Mucosa of descending colon (tissue), 3 donors: ENCODE results near the gene SUN1. TPM values are rescaled to one million over a fixed set of nuclear protein-coding genes. Genes with fewer than 3 reads are reported as not detected.

ENCODE experiments used
- ATAC-seq: fragments of 200-7000 bp; cut with Tn5 transposase; one replicate; pipeline ENCODE4 v1.9.1; 2020; ENCODE audit warnings: mild to moderate bottlenecking, moderate library complexity
- DNase-seq, 3 donors: peaks; one replicate each; pipeline ENCODE4 v3.0.0-alpha.2; 2020
- H3K36me3 ChIP-seq: fragments of 200-600 bp; one replicate; pipeline ENCODE4 v1.8.0; 2021; ENCODE audit warnings: low read depth, mild to moderate bottlenecking
- H3K4me1 ChIP-seq: fragments of 200-600 bp; one replicate; pipeline ENCODE4 v1.8.0; 2021; ENCODE audit warnings: low read depth, mild to moderate bottlenecking
- H3K4me3 ChIP-seq: fragments of 200-600 bp; one replicate; pipeline ENCODE4 v1.8.0; 2021; ENCODE audit warnings: mild to moderate bottlenecking
- H3K9me3 ChIP-seq: fragments of 200-600 bp; one replicate; pipeline ENCODE4 v1.8.0; 2021; ENCODE audit warnings: mild to moderate bottlenecking
- intact Hi-C, 2 donors: fragments of 100-400 bp; cut with DNase I in 1 of 2; cut with micrococcal nuclease in 1 of 2; formaldehyde crosslinking; loops; one replicate each; pipeline versions ENCODE4 v1.11.0 to v1.11.1; 2022; cut with DNase I, micrococcal nuclease
- total RNA-seq, 3 donors: library from RNA; stranded (reverse); fragmentation: NEBNext Ultra II Directional in 2 of 3; extraction: Animal tissue kit (Norgen Biotek cat#: 25700) in 2 of 3; gene quantifications; one replicate each; pipeline versions ENCODE4 v1.2.1 to v1.2.4, GENCODE V29; 2021 to 2023
- TF ChIP-seq, protein P1 (sequence below): fragments of 200-600 bp; IDR thresholded peaks from one replicate; pipeline ENCODE4 v1.8.0; 2022; ENCODE audit warnings: antibody characterized with exemption, mild to moderate bottlenecking
- donor health status: DM: no; HTN: no; CAD: no; lungs with moderate emphysema.
- donor health status: DM: no; HTN: no; CAD: no.
- donor health status: DM: no; HTN: yes; CAD: no.

The SUN1 gene
- total RNA-seq, 3 donors from 2014 or later = 151 to 179 (median 164) TPM

DNA sequence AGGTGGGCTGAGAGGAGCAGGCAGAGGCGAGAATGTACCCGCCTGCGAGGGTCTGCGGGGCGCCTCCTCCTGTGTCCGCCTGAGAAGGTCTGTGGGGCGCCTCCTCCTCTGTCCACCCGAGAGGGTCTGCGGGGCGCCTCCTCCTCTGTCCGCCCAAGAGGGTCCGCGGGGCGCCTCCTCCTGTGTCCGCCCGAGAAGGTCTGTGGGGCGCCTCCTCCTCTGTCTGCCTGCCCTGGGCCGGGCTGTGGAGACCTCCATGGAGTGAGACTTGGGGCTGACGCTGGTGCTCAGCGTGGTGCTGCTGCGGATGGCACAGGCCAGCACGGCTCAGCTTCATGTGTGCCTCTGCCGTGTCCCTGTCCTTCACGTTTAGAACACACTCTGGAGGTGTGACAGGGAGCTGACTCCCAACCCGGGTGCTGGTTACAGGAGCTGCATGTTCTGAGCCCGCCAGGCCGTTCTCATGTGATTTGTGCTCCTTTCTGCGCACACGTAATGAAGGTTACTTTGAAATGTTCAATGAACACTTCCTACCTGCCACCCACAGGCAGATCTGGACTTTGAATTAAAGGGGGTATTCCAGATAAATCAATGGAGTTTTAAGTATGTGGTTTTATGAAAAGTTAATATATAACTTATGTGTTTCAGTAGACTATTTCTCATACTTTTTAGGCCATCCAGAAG lies 23.6 kb downstream of the SUN1 start:
- DNase-seq (no peak), ATAC-seq (peak; percentile 9)
- no peak overlapping the region for H3K4me3 ChIP-seq
- peaks cover 18% of the 10 kb centered on the region for H3K36me3 ChIP-seq
- no peaks in the 10 kb centered on the region for H3K9me3 ChIP-seq
- TF ChIP-seq, protein P1, sequence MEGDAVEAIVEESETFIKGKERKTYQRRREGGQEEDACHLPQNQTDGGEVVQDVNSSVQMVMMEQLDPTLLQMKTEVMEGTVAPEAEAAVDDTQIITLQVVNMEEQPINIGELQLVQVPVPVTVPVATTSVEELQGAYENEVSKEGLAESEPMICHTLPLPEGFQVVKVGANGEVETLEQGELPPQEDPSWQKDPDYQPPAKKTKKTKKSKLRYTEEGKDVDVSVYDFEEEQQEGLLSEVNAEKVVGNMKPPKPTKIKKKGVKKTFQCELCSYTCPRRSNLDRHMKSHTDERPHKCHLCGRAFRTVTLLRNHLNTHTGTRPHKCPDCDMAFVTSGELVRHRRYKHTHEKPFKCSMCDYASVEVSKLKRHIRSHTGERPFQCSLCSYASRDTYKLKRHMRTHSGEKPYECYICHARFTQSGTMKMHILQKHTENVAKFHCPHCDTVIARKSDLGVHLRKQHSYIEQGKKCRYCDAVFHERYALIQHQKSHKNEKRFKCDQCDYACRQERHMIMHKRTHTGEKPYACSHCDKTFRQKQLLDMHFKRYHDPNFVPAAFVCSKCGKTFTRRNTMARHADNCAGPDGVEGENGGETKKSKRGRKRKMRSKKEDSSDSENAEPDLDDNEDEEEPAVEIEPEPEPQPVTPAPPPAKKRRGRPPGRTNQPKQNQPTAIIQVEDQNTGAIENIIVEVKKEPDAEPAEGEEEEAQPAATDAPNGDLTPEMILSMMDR = no peak
- intact Hi-C loops = no loop called here
- H3K4me1 ChIP-seq = peaks cover under 1% of the 10 kb centered on the region

DNA sequence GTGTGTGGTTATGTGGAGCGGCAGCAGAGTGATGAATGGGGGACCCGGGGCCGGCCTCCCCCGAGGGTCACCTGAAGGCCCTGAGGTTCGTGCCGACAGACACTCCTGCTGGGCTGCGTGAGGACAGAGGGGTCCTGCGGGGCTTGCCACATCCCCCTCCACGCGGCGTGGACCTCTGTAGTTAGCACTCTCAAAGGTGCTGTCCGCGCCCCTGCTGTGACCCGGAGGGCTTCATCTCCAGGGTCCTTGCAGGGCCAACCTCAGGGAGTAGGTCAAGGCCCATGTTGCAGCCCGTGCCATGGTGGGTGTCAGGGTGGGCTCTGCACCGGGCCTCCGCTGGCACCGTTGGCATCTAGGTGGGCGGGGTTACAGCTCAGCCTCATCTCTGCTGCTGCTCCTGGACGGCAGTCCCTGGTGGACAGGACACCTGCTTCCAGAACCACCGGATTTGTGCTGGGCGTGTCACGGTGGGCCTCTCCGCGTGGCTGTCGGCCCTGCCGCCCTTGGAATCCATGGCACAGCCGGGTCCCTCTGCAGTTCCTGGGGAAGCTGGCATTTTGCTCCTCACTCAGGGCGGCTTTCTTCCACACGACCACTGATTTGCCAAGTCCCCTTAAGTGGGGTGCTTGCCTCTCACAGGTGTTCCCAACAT lies 24.3 kb downstream of the SUN1 start:
- H3K9me3 ChIP-seq = no peaks in the 10 kb centered on the region
- ATAC-seq = no peak
- no peak overlapping the region for H3K4me3 ChIP-seq
- peaks cover 8% of the 10 kb centered on the region for H3K4me1 ChIP-seq
- peaks cover 18% of the 10 kb centered on the region for H3K36me3 ChIP-seq
- TF ChIP-seq, protein P1 = no peak
- intact Hi-C loops = no loop called here
- peak in 1 of 3 donors; percentile 44 for DNase-seq

DNA sequence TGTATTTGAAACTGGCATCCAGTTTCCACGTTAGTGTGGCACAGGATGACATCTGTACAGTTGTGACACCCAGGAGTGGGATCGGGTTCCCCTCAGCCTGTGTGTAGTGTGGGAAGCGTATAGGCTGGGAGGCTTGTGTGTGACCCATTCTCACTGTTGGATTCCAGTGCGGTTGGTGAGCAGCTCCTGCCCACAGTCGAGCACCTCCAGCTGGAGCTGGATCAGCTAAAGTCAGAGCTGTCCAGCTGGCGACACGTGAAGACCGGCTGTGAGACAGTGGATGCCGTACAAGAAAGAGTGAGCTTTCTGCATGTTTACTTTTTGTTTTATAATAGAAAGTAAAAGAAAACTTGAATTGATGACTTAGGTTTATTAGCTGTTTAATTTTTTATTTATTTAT lies 25.4 kb downstream of the SUN1 start:
- DNase-seq = no peak
- intact Hi-C loops = no loop called here
- peaks cover 11% of the 10 kb centered on the region for H3K4me1 ChIP-seq
- no peak overlapping the region for H3K4me3 ChIP-seq
- H3K9me3 ChIP-seq = no peaks in the 10 kb centered on the region
- peaks cover 21% of the 10 kb centered on the region for H3K36me3 ChIP-seq
- TF ChIP-seq, protein P1 = no peak
- no peak for ATAC-seq

DNA sequence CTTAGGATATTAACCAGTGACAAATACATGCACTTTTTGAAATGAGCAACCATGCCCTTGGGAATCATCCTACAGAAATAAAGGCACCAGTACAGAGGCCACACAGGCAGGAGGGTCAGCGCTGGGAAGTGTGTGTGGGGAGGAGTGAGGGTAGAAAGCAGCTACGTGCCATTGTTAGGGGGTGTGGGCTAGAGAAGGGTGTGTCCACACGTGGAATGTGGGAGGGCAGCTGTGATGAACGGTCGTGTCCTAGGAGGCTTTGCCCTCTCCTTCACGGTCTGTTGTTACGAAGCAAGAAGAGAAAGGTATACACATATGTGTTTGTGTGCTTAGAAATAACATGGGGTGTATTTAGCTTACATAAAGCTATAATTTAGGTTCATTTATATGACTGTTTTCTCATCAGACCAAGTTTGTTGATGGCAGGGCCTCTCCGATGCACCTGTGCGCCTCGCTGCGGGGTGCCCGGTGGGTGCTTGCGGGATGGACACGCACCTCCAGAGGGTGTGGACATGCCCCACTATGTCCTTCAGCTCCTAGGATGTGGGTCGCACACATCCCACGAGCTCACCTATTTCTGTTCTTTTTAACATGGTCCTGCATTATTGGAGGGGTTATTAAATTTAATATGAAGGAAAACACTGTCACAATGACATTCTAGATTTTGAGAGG lies 27.2 kb downstream of the SUN1 start:
- H3K4me1 ChIP-seq = peaks cover 11% of the 10 kb centered on the region
- no peak overlapping the region for H3K4me3 ChIP-seq
- ATAC-seq = no peak
- TF ChIP-seq, protein P1 = no peak
- no peaks in the 10 kb centered on the region for H3K9me3 ChIP-seq
- no peak for DNase-seq
- intact Hi-C loops = loop anchor here in 1 of 2 donors (10.0 kb wide), 1 partner anchor 75 kb away; no protein-coding TSS in a partner anchor
- peaks cover 11% of the 10 kb centered on the region for H3K36me3 ChIP-seq

DNA sequence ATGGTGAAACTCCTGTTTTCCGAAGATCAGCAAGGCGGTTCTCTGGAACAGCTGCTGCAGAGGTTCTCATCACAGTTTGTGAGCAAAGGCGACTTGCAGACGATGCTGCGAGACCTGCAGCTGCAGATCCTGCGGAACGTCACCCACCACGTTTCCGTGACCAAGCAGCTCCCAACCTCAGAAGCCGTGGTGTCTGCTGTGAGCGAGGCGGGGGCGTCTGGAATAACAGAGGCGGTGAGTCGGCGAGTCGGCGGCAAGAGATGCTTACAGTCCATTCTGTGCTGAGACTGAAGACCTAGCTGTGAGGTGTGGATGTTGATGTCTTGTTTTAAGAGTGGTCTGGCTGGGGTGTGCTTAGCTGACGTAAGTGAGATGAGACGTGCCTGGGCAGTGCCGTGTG lies 27.9 kb downstream of the SUN1 start:
- DNase-seq (no peak), ATAC-seq (no peak)
- Histone ChIP-seq H3K36me3 (peaks cover 9% of the 10 kb centered on the region), H3K4me1 (peaks cover 11% of the 10 kb centered on the region), H3K4me3 (no peak overlapping the region), H3K9me3 (no peaks in the 10 kb centered on the region)
- TF ChIP-seq, protein P1 = no peak
- intact Hi-C loops = loop anchor here in 1 of 2 donors (10.0 kb wide), 1 partner anchor 75 kb away; no protein-coding TSS in a partner anchor
